ENCODE results near the gene EXOSC9. TPM values are rescaled to one million over a fixed set of nuclear protein-coding genes. Genes with fewer than 3 reads are reported as not detected.

Gene EXOSC9
- total and polyA plus RNA-seq, 2 of the 8 experiments (the other 6 are each of a cell fraction or from before 2014, with no cell fraction given), result 33.2 to 54.9 TPM

GRCh38 chr4:121790976-121791375 lies 10.1 kb upstream of the EXOSC9 start:
- Histone ChIP-seq H3K27ac (ENCODE audit: low read depth, low read length) (no peak overlapping the region), H3K4ac (replicated peaks; ENCODE audit: insufficient read length, low read depth, low read length) (no peak overlapping the region), H2BK5ac (ENCODE audit: low read depth, low read length) (no peak overlapping the region), H2BK20ac (ENCODE audit: low read length) (no peak overlapping the region), H2BK12ac (ENCODE audit: low read depth, low read length) (no peak overlapping the region), H3K4me1 (replicated peaks in 1 of 4; ENCODE audit: control insufficient read depth in 3 of 4, insufficient read depth in 4 of 4, low read length in 3 of 4) (peaks cover 7 to 17% (median 10%) of the 10 kb centered on the region in 4 experiments), H2AFZ (ENCODE audit: low read length) (no peak overlapping the region), H4K20me1 (replicated peaks in 1 of 2; ENCODE audit: control insufficient read depth in 1 of 2, insufficient read depth in 2 of 2, low read length in 2 of 2) (no peaks in the 10 kb centered on the region), H3K9me3 (ENCODE audit: insufficient read depth in 2 of 2, low read depth in 1 of 2, low read length in 1 of 2) (no peaks in the 10 kb centered on the region), H4K91ac (replicated peaks; ENCODE audit: insufficient read length, low read length) (no peak overlapping the region), H3K9ac (replicated peaks in 1 of 4; ENCODE audit: extremely low read depth in 1 of 4, low read depth in 3 of 4, low read length in 3 of 4) (no peak overlapping the region), H3K36me3 (ENCODE audit: control insufficient read depth in 2 of 4, insufficient read depth in 4 of 4, low read length in 3 of 4) (no peaks in the 10 kb centered on the region), H4K5ac (ENCODE audit: insufficient read length, low read depth, low read length) (no peak overlapping the region), H3K18ac (ENCODE audit: extremely low read depth, low read length) (no peak overlapping the region), H2BK15ac (ENCODE audit: low read length) (no peak overlapping the region), H3K27me3 (replicated peaks in 1 of 4; ENCODE audit: control insufficient read depth in 3 of 4, extremely low read depth in 1 of 4, insufficient read depth in 3 of 4, low read length in 3 of 4) (peaks cover 0 to 1% (median 0%) of the 10 kb centered on the region in 4 experiments; a peak in 1 of 7 replicates), H3K23me2 (ENCODE audit: low read depth, low read length) (peaks cover 2% of the 10 kb centered on the region; the same call in 1 of the 2 replicates), H3K14ac (ENCODE audit: insufficient read length) (no peak overlapping the region), H3K4me3 (ENCODE audit: extremely low read depth in 1 of 4, insufficient read depth in 2 of 4, low read depth in 3 of 4, low read length in 4 of 4) (no peak overlapping the region), H3K4me2 (ENCODE audit: insufficient read depth in 1 of 2, low read depth in 2 of 2, low read length in 2 of 2) (no peak overlapping the region), H2AK5ac (ENCODE audit: low read depth, low read length) (no peak overlapping the region), H3K79me2 (ENCODE audit: control insufficient read depth in 1 of 2, insufficient read depth in 2 of 2, low read length in 2 of 2) (no peaks in the 10 kb centered on the region), H3K79me1 (ENCODE audit: low read depth, low read length) (no peaks in the 10 kb centered on the region), H4K8ac (ENCODE audit: extremely low read depth, insufficient read depth, low read length) (no peak overlapping the region), H2BK120ac (replicated peaks; ENCODE audit: low read depth, low read length) (no peak overlapping the region), H3K56ac (replicated peaks; ENCODE audit: insufficient read length, low read depth, low read length) (no peak overlapping the region), H3K23ac (ENCODE audit: insufficient read length) (no peak overlapping the region)
- CTCF ChIA-PET (ENCODE audit: partially characterized antibody), result interaction anchor here (2.4 kb wide), 1 partner anchor 20 kb away, joined by 9 read pairs; no protein-coding TSS in a partner anchor
- POLR2A ChIA-PET (ENCODE audit: partially characterized antibody), result interaction anchor here (1.0 to 1.8 kb wide), 6 partner anchors 9 to 78 kb away, joined by 3 to 6 read pairs (median 4); partner anchors contain the start of gene EXOSC9
- DNase-seq (ENCODE audit: low read depth in 1 of 2, low spot score in 2 of 2) (no peak), FAIRE-seq (no peak)
- TF ChIP-seq POLR2AphosphoS5 (IDR thresholded peaks at IDR 0.05; ENCODE audit: low read depth, low read length) (no peak), SP2 (IDR thresholded peaks at IDR 0.05; ENCODE audit: low read length) (no peak), CTCF (IDR thresholded peaks at IDR 0.05; ENCODE audit: control extremely low read depth in 1 of 3, insufficient read depth in 1 of 3, low read depth in 1 of 3, low read length in 3 of 3) (no peak), TEAD4 (IDR thresholded peaks at IDR 0.05; ENCODE audit: low read depth, low read length) (no peak), SIN3A (conservative IDR thresholded peaks at IDR 0.05 in 1 of 2, IDR thresholded peaks at IDR 0.05 in 1 of 2; ENCODE audit: low read depth in 1 of 2, low read length in 2 of 2) (no peak), POLR2A (IDR thresholded peaks at IDR 0.05; ENCODE audit: control extremely low read depth in 1 of 2, low read depth in 2 of 2, low read length in 2 of 2) (no peak), TBP (IDR thresholded peaks at IDR 0.05; ENCODE audit: low read depth, low read length) (no peak), SIX5 (IDR thresholded peaks at IDR 0.05; ENCODE audit: low read depth, low read length) (no peak), YY1 (IDR thresholded peaks at IDR 0.05; ENCODE audit: low read depth, low read length) (no peak), CTBP2 (IDR thresholded peaks at IDR 0.05; ENCODE audit: borderline replicate concordance, insufficient read depth, insufficient read length, low read length) (no peak), BACH1 (IDR thresholded peaks at IDR 0.05; ENCODE audit: low read length) (no peak), CEBPB (IDR thresholded peaks at IDR 0.05; ENCODE audit: low read depth, low read length) (no peak), RAD21 (IDR thresholded peaks at IDR 0.05 in 1 of 2, conservative IDR thresholded peaks at IDR 0.05 in 1 of 2; ENCODE audit: low read depth in 2 of 2, low read length in 2 of 2) (no peak), BRCA1 (IDR thresholded peaks at IDR 0.05; ENCODE audit: low read depth, low read length) (no peak)

Measured in H1 (cell line).